ENCODE results near the gene TIAM2.

The TIAM2 gene

GRCh38 chr6:155054491-155055250, 59.6 kb downstream of the TIAM2 start:
- H3K4me3 ChIP-seq (replicated peaks in 1 of 2; ENCODE audit: low read depth in 2 of 2, low read length in 2 of 2) = no peak overlapping the region
- TF ChIP-seq CTCF (IDR thresholded peaks at IDR 0.05; ENCODE audit: low read depth, low read length) = no peak
- DNase-seq (ENCODE audit: low read depth in 2 of 2) = no peak

GRCh38 chr6:155055729-155056128, 60.6 kb downstream of the TIAM2 start:
- H3K4me3 ChIP-seq (replicated peaks in 1 of 2; ENCODE audit: low read depth in 2 of 2, low read length in 2 of 2) = no peak overlapping the region
- DNase-seq (ENCODE audit: low read depth in 2 of 2) = no peak
- TF ChIP-seq CTCF (IDR thresholded peaks at IDR 0.05; ENCODE audit: low read depth, low read length) = no peak

GRCh38 chr6:155056756-155057155, 61.6 kb downstream of the TIAM2 start:
- H3K4me3 ChIP-seq (replicated peaks in 1 of 2; ENCODE audit: low read depth in 2 of 2, low read length in 2 of 2) = no peak overlapping the region
- TF ChIP-seq CTCF (IDR thresholded peaks at IDR 0.05; ENCODE audit: low read depth, low read length) = no peak
- no peak for DNase-seq (ENCODE audit: low read depth in 2 of 2)

GRCh38 chr6:155061381-155061780, 66.3 kb downstream of the TIAM2 start:
- H3K4me3 ChIP-seq (replicated peaks in 1 of 2; ENCODE audit: low read depth in 2 of 2, low read length in 2 of 2) = no peak overlapping the region
- DNase-seq (ENCODE audit: low read depth in 2 of 2) = no peak
- no peak for TF ChIP-seq CTCF (IDR thresholded peaks at IDR 0.05; ENCODE audit: low read depth, low read length)

- DNase-seq (ENCODE audit: low read depth in 2 of 2) = peak; percentile 82 to 87
- H3K4me3 ChIP-seq (replicated peaks in 1 of 2; ENCODE audit: low read depth in 2 of 2, low read length in 2 of 2) = no peak overlapping the region
- no peak for TF ChIP-seq CTCF (IDR thresholded peaks at IDR 0.05; ENCODE audit: low read depth, low read length)
Measured at GRCh38 chr6:155062866-155063341, 67.8 kb downstream of the TIAM2 start.

GRCh38 chr6:155064303-155064702, 69.2 kb downstream of the TIAM2 start:
- TF ChIP-seq CTCF (IDR thresholded peaks at IDR 0.05; ENCODE audit: low read depth, low read length) = no peak
- DNase-seq (ENCODE audit: low read depth in 2 of 2) = no peak
- H3K4me3 ChIP-seq (replicated peaks in 1 of 2; ENCODE audit: low read depth in 2 of 2, low read length in 2 of 2) = no peak overlapping the region

All from cardiac fibroblast (primary cell).